Caco-2 (cell line): ENCODE results near the gene EFR3B. TPM values are rescaled to one million over a fixed set of nuclear protein-coding genes. Genes with fewer than 3 reads are reported as not detected.
"Not testable (repeated sequence)": the region's sequence is repeated elsewhere in the genome, so short reads cannot be mapped to it uniquely, and the experiment has no call there.

Experiments
- BruUV-seq: library from RNA; stranded (reverse); fragments of 400-500 nt; replicated peaks from 2 replicates; lab custom pipeline; 2021; lab: Mats Ljungman, UMichigan
- CTCF ChIA-PET: fragments of 300-600 bp; sonication (Branson Sonifier 250); formaldehyde crosslinking; loops from one replicate; lab custom pipeline; 2022; ENCODE audit warnings: antibody characterized with exemption; lab: Charles Lee
- POLR2A ChIA-PET: fragments of 300-600 bp; sonication (Branson Sonifier 250); formaldehyde crosslinking; loops from one replicate; lab custom pipeline; 2022; ENCODE audit warnings: antibody characterized with exemption; lab: Charles Lee
- DNase-seq, 2 experiments: peaks; one replicate each; pipeline versions ENCODE4 v3.0.0 to v3.0.0-alpha.2; 2020 to 2022
- H3K27me3 ChIP-seq: replicated peaks from 2 replicates; pipeline ENCODE4 v1.6.0; 2011; ENCODE audit warnings: low read length; ENCODE audit not compliant: control insufficient read depth, insufficient read depth
- H3K36me3 ChIP-seq: 2 replicates; pipeline ENCODE4 v1.5.1; 2011; ENCODE audit warnings: low read length; ENCODE audit not compliant: control insufficient read depth, insufficient read depth
- H3K4me1 ChIP-seq: fragments of 250-450 bp; sonication (Bioruptor Pico); 2 replicates; pipeline ENCODE4 v1.5.1; 2020; ENCODE audit warnings: mild to moderate bottlenecking
- H3K4me3 ChIP-seq: 2 replicates; pipeline ENCODE4 v1.5.1; 2011; ENCODE audit warnings: low read depth, mild to moderate bottlenecking, control low read depth, low read length
- H3K9me3 ChIP-seq: fragments of 250-450 bp; sonication (Bioruptor Pico); 2 replicates; pipeline ENCODE4 v1.5.1; 2020; ENCODE audit warnings: mild to moderate bottlenecking, moderate library complexity
- H3K27ac Mint-ChIP-seq: one replicate; pipeline ENCODE4 v1.8.0; 2022; ENCODE audit warnings: mixed read lengths; ENCODE audit not compliant: unreplicated experiment
- H3K27me3 Mint-ChIP-seq: one replicate; pipeline ENCODE4 v1.8.0; 2022; ENCODE audit warnings: mixed read lengths; ENCODE audit not compliant: insufficient read depth, unreplicated experiment
- H3K36me3 Mint-ChIP-seq: one replicate; pipeline ENCODE4 v1.8.0; 2022; ENCODE audit warnings: mild to moderate bottlenecking, mixed read lengths; ENCODE audit not compliant: insufficient read depth, unreplicated experiment
- H3K4me1 Mint-ChIP-seq: one replicate; pipeline ENCODE4 v1.8.0; 2022; ENCODE audit warnings: low read depth, mixed read lengths; ENCODE audit not compliant: unreplicated experiment
- H3K4me3 Mint-ChIP-seq: one replicate; pipeline ENCODE4 v1.8.0; 2022; ENCODE audit warnings: mild to moderate bottlenecking, moderate library complexity, mixed read lengths; ENCODE audit not compliant: unreplicated experiment
- H3K9me3 Mint-ChIP-seq: one replicate; pipeline ENCODE4 v1.8.0; 2022; ENCODE audit warnings: mixed read lengths; ENCODE audit not compliant: unreplicated experiment
- intact Hi-C: fragments of 100-400 bp; cut with micrococcal nuclease; formaldehyde crosslinking; loops from one replicate; pipeline ENCODE4 v1.10.0; 2022; ENCODE audit not compliant: unreplicated experiment
- total RNA-seq: library from RNA; stranded (reverse); gene quantifications from 2 replicates; pipeline ENCODE4 v1.2.3, GENCODE V29; 2022
- TF ChIP-seq, protein P1 (sequence below), 2 experiments: fragments of 200-600 bp in 1 of 2; IDR thresholded peaks; 1 replicate in 1 of 2; 2 replicates in 1 of 2; pipeline versions ENCODE4 v1.5.1 to v1.8.0; 2011 to 2022; ENCODE audit warnings: antibody characterized with exemption in 1 of 2, control low read depth in 1 of 2, inconsistent platforms in 1 of 2, low read depth in 1 of 2, low read length in 1 of 2, mild to moderate bottlenecking in 1 of 2, moderate library complexity in 1 of 2; ENCODE audit not compliant: insufficient read depth in 1 of 2, severe bottlenecking in 1 of 2, unreplicated experiment in 1 of 2

EFR3B gene
- total RNA-seq, 1 experiment from 2014 or later = 19.1 TPM

DNA sequence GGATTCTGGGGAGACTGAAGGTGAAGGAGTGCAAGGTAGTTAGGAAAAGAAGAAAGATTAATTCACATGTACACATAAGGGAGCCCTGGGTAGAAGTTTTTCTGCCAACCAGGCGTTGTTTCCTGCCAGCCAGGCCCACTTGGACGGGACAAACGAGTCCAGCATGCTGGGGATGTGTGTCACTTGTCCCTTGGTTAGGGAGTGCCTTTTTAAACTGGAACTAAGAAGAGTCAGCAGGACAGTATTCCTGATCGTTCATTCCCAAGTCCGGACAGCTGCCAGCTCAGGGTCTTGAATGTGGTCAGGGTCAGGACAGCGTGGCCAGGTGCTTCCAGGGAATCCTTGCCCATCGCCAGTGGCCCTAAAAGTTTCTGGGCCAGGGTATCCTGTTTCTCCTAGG, 83.3 kb downstream of the EFR3B start:
- no peak overlapping the region for H3K4me3 Mint-ChIP-seq
- intact Hi-C loops = loop anchor here (5.0 kb wide), 1 partner anchor 298 kb away; no protein-coding TSS in a partner anchor
- H3K27ac Mint-ChIP-seq = no peak overlapping the region
- ChIA-PET POLR2A (interaction anchor here (0.5 kb wide), 1 partner anchor 9 kb away, joined by 3 read pairs; no protein-coding TSS in a partner anchor), CTCF (interaction anchor here (0.5 to 1.0 kb wide), 2 partner anchors 32 to 150 kb away, joined by 3 read pairs; no protein-coding TSS in a partner anchor)
- no TSS peak for BruUV-seq
- Histone ChIP-seq H3K4me1 (no peaks in the 10 kb centered on the region), H3K36me3 (no peaks in the 10 kb centered on the region), H3K9me3 (no peaks in the 10 kb centered on the region), H3K4me3 (no peak overlapping the region), H3K27me3 (no peaks in the 10 kb centered on the region)
- H3K27me3 Mint-ChIP-seq = no peaks in the 10 kb centered on the region
- H3K4me1 Mint-ChIP-seq = peaks cover 7% of the 10 kb centered on the region
- TF ChIP-seq, protein P1, sequence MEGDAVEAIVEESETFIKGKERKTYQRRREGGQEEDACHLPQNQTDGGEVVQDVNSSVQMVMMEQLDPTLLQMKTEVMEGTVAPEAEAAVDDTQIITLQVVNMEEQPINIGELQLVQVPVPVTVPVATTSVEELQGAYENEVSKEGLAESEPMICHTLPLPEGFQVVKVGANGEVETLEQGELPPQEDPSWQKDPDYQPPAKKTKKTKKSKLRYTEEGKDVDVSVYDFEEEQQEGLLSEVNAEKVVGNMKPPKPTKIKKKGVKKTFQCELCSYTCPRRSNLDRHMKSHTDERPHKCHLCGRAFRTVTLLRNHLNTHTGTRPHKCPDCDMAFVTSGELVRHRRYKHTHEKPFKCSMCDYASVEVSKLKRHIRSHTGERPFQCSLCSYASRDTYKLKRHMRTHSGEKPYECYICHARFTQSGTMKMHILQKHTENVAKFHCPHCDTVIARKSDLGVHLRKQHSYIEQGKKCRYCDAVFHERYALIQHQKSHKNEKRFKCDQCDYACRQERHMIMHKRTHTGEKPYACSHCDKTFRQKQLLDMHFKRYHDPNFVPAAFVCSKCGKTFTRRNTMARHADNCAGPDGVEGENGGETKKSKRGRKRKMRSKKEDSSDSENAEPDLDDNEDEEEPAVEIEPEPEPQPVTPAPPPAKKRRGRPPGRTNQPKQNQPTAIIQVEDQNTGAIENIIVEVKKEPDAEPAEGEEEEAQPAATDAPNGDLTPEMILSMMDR (IDR thresholded peaks at IDR 0.05; ENCODE audit: insufficient read depth in 1 of 2, low read depth in 1 of 2, low read length in 1 of 2, severe bottlenecking in 1 of 2, unreplicated experiment in 1 of 2) = no peak
- no peaks in the 10 kb centered on the region for H3K36me3 Mint-ChIP-seq
- no peak for DNase-seq
- no peaks in the 10 kb centered on the region for H3K9me3 Mint-ChIP-seq

DNA sequence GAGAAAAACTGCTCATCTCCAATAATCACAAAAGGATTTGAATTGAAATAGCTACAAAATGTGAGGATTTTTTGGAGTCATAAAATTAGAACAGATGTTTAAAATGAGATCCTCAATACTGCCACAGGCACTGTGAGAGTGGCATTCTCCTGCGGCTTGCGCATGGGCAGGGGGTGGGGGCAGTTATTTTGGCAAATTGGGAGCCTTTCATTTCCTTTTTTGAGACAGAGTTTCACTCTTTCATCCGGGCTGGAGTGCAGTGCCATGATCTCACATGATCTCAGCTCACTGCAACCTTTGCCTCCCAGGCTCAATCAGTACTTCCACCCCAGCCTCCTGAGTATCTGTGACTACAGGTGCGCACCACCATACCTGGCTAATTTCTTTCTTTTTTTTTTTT, 84.1 kb downstream of the EFR3B start:
- H3K4me1 Mint-ChIP-seq = peaks cover 7% of the 10 kb centered on the region
- BruUV-seq = no TSS peak
- Histone ChIP-seq H3K4me1 (no peaks in the 10 kb centered on the region), H3K9me3 (no peaks in the 10 kb centered on the region), H3K36me3 (no peaks in the 10 kb centered on the region), H3K27me3 (no peaks in the 10 kb centered on the region), H3K4me3 (no peak overlapping the region)
- no peaks in the 10 kb centered on the region for H3K36me3 Mint-ChIP-seq
- no peak for DNase-seq
- intact Hi-C loops = loop anchor here (5.0 kb wide), 1 partner anchor 299 kb away; no protein-coding TSS in a partner anchor
- POLR2A ChIA-PET = no interaction called here
- TF ChIP-seq, protein P1 (IDR thresholded peaks at IDR 0.05; ENCODE audit: insufficient read depth in 1 of 2, low read depth in 1 of 2, low read length in 1 of 2, severe bottlenecking in 1 of 2, unreplicated experiment in 1 of 2) = no peak
- CTCF ChIA-PET = interaction anchor here (1.0 kb wide), 1 partner anchor 151 kb away, joined by 3 read pairs; no protein-coding TSS in a partner anchor
- no peak overlapping the region for H3K4me3 Mint-ChIP-seq
- no peaks in the 10 kb centered on the region for H3K9me3 Mint-ChIP-seq
- H3K27ac Mint-ChIP-seq = no peak overlapping the region
- no peaks in the 10 kb centered on the region for H3K27me3 Mint-ChIP-seq

DNA sequence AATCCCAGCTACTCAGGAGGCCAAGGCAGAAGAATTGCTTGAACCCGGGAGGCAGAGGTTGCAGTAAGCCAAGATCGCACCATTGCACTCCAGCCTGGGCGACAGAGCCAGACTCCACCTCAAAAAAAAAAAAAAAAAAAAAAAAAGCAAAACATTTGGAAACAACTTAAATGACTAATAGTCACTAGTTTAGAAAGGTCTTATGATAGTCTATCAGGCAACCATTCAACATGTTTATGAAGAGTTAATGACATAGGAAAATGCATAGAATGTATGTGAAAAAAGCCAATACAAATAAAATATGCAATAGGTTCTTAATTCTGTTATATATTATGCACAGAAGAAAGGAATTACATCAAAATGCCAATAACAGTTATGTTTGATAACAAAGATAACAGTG, 85.2 kb downstream of the EFR3B start:
- CTCF ChIA-PET, H3K9me3 Mint-ChIP-seq, H3K9me3 ChIP-seq, DNase-seq, H3K27ac Mint-ChIP-seq, H3K4me3 Mint-ChIP-seq, H3K4me3 ChIP-seq, H3K4me1 Mint-ChIP-seq, H3K36me3 ChIP-seq, H3K4me1 ChIP-seq, H3K27me3 ChIP-seq, H3K27me3 Mint-ChIP-seq, H3K36me3 Mint-ChIP-seq, BruUV-seq, POLR2A ChIA-PET: not testable (repeated sequence)
- intact Hi-C loops = loop anchor here (5.0 kb wide), 1 partner anchor 300 kb away; no protein-coding TSS in a partner anchor
